Naive B cell (primary cell): ENCODE data around the gene ELOVL4. TPM values are rescaled to one million over a fixed set of nuclear protein-coding genes. Genes with fewer than 3 reads are reported as not detected.

ENCODE experiments used
- ATAC-seq, 2 donors: fragments of 150-1000 bp; cut with Tn5 transposase; 2 replicates each; pipeline ENCODE4 v1.10.0; 2021; ENCODE audit warnings: low read depth in 2 of 2, mild to moderate bottlenecking in 2 of 2, moderate library complexity in 2 of 2
- DNase-seq: peaks from one replicate; pipeline ENCODE4 v3.0.0; 2022
- H3K27ac Mint-ChIP-seq, 6 donors: one replicate each; pipeline ENCODE4 v1.8.0; 2020 to 2022; ENCODE audit warnings: mild to moderate bottlenecking in 6 of 6, mixed read lengths in 6 of 6, moderate library complexity in 5 of 6, inconsistent platforms in 2 of 6
- H3K27me3 Mint-ChIP-seq, 3 donors: one replicate each; pipeline ENCODE4 v1.8.0; 2021 to 2022; ENCODE audit warnings: mixed read lengths in 3 of 3, mild to moderate bottlenecking in 1 of 3
- H3K36me3 Mint-ChIP-seq, 2 donors: one replicate each; pipeline ENCODE4 v1.8.0; 2020 to 2022; ENCODE audit warnings: mixed read lengths in 2 of 2, inconsistent platforms in 1 of 2, mild to moderate bottlenecking in 1 of 2
- H3K4me1 Mint-ChIP-seq, 3 donors: one replicate each; pipeline ENCODE4 v1.8.0; 2020 to 2022; ENCODE audit warnings: mixed read lengths in 3 of 3, inconsistent platforms in 1 of 3, mild to moderate bottlenecking in 1 of 3, moderate library complexity in 1 of 3
- H3K4me3 Mint-ChIP-seq, 8 donors: one replicate each; pipeline ENCODE4 v1.8.0; 2020 to 2022; ENCODE audit warnings: mild to moderate bottlenecking in 8 of 8, mixed read lengths in 8 of 8, moderate library complexity in 8 of 8, inconsistent platforms in 2 of 8
- H3K9me3 Mint-ChIP-seq, 7 donors: one replicate each; pipeline ENCODE4 v1.8.0; 2020 to 2022; ENCODE audit warnings: mixed read lengths in 7 of 7, mild to moderate bottlenecking in 5 of 7, inconsistent platforms in 2 of 7, moderate library complexity in 1 of 7
- polyA plus RNA-seq, 6 donors: library from polyadenylated mRNA; unstranded; fragments of 300-500 nt; fragmentation: Illumina TruSeq; gene quantifications; one replicate each; pipeline ENCODE4 v1.2.3, GENCODE V29; 2021; ENCODE audit warnings: low read depth in 6 of 6

Gene ELOVL4
- polyA plus RNA-seq, 6 donors from 2014 or later = not detected

DNA sequence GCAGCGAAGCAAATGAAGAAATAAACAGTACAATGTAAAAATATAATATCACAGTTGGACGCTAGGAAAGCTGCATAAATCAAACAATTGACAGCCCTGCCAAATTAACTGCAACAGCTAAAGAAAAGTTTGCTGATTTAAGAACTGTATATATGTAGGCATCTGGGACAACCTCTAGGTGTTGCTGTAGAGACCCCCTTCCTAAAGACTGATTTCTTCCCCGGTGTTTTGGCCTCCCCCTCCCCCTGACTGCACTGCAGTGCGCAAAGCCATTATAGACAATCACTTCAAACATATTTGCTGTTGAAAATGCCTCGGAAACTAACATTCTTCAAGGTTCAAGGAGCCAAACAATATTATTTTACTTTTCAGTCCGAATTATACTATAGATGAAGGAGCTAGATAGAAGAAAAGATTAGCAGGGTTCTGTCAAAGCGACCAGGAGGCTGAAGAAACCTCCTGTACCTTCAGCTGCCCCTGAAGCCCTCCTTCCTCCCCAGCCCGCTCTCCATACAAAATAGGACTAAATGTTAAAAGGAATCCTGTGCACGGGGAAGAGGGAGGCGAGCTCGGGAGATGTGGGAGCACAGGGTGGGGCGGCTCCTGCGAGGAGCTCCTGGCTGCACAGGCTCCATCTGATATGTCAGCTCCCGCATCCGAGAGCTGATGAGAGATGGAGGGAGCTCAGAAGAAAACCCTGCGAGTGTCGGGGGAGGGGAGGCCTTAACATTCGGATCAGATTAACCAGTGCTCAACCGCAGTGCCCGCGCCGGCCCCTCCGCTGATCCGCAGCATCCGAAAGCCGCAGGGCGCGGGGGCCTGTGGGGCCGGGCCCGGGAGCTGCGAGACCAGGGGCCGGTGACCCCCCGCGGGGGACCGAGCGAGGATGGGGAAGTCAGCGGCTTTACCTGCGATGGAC is 822 bp downstream of the ELOVL4 start:
- Mint-ChIP-seq H3K36me3 (peaks cover 0 to 10% of the 10 kb centered on the region in 2 donors), H3K4me3 (peak overlapping the region; percentile 72 to 91 (median 87)), H3K9me3 (peaks cover 0 to 3% (median 0%) of the 10 kb centered on the region in 7 donors), H3K4me1 (peaks cover 11 to 18% (median 15%) of the 10 kb centered on the region in 3 donors), H3K27me3 (peaks cover 56 to 71% (median 66%) of the 10 kb centered on the region in 3 donors), H3K27ac (no peak overlapping the region)
- DNase-seq (no peak), ATAC-seq (peak; percentile 44 to 53)

DNA sequence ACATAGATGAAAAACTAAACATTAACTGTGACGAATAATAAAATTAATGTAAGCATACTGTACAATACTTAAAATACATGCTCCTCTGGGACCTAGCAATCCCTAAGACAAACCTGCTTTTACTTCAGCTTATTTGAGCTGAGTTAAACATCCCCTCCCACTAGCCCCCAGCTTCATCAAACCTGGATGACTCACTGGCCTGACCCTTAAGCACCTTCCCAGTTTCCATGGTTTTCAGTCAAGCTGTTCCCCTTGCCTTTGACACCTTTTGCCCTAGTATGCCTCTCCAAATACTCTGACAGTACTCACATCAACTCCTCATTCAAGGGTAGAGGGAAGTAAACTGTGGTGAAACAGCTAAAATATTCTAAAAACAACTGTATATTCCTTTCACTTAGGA is 4.2 kb downstream of the ELOVL4 start:
- H3K9me3 Mint-ChIP-seq = peaks cover 0 to 3% (median 0%) of the 10 kb centered on the region in 7 donors
- ATAC-seq (no peak), DNase-seq (no peak)
- H3K27me3 Mint-ChIP-seq = peaks cover 40 to 64% (median 49%) of the 10 kb centered on the region in 3 donors
- peaks cover 11 to 18% (median 15%) of the 10 kb centered on the region in 3 donors for H3K4me1 Mint-ChIP-seq
- no peak overlapping the region for H3K4me3 Mint-ChIP-seq
- H3K27ac Mint-ChIP-seq = no peak overlapping the region
- peaks cover 0 to 10% of the 10 kb centered on the region in 2 donors for H3K36me3 Mint-ChIP-seq

DNA sequence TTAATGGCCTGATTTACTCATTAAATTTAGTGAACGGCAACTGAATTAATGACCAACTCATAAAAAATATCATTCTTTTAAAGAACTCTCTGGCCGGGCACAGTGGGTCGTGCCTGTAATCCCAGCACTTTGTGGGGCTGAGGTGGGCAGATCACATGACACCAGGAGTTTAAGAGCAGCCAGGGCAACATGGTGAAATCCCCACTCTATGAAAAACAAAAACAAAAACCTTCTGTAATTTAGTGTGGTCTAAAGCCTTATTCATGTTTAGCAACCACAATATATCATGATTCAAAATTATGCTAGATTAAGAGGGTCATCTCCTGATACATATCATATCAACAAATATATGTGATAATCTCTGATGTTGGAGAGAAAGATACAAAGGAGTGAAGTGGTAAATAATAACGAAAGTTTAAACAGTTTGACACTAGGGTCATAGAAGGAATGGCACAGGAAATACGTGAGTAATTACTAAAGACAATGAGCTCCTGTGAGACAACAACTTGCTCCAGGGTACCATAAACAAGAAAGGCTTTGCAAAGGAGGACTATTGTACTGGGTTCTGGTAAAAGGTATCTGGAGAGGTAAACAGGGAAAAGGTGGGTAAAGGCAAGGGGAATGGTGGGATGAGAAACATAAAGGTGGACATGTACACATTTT is 5.7 kb downstream of the ELOVL4 start:
- ATAC-seq (no peak), DNase-seq (no peak)
- Mint-ChIP-seq H3K27ac (no peak overlapping the region), H3K9me3 (peaks cover 0 to 3% (median 0%) of the 10 kb centered on the region in 7 donors), H3K4me3 (no peak overlapping the region), H3K4me1 (peaks cover 5 to 11% (median 8%) of the 10 kb centered on the region in 3 donors), H3K27me3 (peaks cover 40 to 60% (median 42%) of the 10 kb centered on the region in 3 donors), H3K36me3 (peaks cover 0 to 6% of the 10 kb centered on the region in 2 donors)

DNA sequence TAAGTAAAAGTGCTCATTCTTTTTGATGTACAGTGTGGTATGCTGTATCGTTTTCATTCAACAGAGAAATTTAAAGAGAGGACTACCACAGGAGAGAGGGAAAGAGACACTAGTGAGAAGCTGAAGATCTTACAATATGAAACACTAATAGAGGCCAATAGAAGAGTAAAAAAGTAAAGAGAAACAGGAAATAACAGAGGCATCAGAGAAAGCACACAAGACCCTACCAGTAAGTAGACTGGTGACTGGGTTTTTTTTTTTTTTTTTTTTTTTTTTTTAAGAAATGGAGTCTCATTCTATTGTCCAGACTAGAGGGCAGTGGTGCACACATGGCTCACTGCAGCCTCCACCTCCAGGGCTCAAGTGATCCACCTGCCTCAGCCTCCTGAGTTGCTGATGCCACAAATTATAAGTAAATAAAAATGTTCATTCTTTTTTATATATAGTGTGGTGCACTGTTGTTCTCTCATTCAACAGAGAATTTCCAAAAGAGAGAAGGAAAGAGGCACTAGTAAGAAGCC is 18.8 kb downstream of the ELOVL4 start:
- H3K27ac Mint-ChIP-seq = no peak overlapping the region
- DNase-seq = no peak

DNA sequence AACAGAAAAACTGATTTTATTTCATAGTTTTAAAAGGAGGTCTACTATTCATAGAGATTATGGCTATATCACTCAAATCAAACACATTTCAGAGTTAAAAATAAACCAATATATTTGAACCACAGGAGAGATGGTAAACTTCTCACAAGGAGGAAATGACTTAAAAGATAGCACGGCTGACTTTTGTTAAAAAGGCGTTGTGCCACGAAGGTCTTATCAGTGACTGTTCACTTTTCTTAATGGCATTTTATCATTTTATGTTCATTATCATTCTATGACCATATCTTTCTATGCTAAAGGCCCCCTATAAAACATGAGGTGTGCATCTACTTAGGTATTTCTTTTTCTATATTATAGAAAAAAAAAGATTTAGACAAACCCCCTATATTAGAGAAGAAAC is 19.6 kb downstream of the ELOVL4 start:
- Mint-ChIP-seq H3K4me3 (no peak overlapping the region), H3K36me3 (no peaks in the 10 kb centered on the region), H3K27ac (no peak overlapping the region), H3K9me3 (peaks cover 0 to 5% (median 0%) of the 10 kb centered on the region in 7 donors), H3K4me1 (no peaks in the 10 kb centered on the region), H3K27me3 (peaks cover 14 to 24% (median 14%) of the 10 kb centered on the region in 3 donors)
- ATAC-seq (no peak), DNase-seq (no peak)

More for the DNA sequence above, 18.8 kb downstream of the ELOVL4 start:
- ATAC-seq = no peak
- Mint-ChIP-seq H3K27me3 (peaks cover 20 to 22% (median 21%) of the 10 kb centered on the region in 3 donors), H3K36me3 (no peaks in the 10 kb centered on the region), H3K4me1 (no peaks in the 10 kb centered on the region), H3K4me3 (no peak overlapping the region), H3K9me3 (peaks cover 0 to 5% (median 0%) of the 10 kb centered on the region in 7 donors)

DNA sequence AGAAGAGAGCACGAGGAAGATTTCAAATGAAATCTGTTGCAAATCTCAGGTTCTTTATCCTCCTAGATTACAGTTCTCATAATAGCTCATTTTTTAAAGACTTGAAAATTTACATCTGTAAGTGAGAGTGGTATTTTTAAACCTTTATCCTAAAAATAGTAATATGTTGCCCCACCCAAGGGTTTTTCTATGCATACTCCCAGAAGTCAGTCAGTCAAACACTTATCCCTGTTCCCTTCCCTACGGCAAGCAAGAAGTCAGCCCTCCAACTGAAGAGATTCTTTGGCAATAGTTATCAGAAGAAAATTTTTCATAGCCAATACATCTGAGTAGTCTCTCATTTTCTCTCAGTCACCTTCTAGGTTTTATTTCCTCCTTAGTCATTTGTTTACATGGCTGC is 24.1 kb downstream of the ELOVL4 start:
- H3K4me3 Mint-ChIP-seq = no peak overlapping the region
- no peak overlapping the region for H3K27ac Mint-ChIP-seq
- no peaks in the 10 kb centered on the region for H3K36me3 Mint-ChIP-seq
- H3K4me1 Mint-ChIP-seq = no peaks in the 10 kb centered on the region
- no peak for ATAC-seq
- DNase-seq = no peak
- peaks cover 8 to 18% (median 9%) of the 10 kb centered on the region in 3 donors for H3K27me3 Mint-ChIP-seq
- H3K9me3 Mint-ChIP-seq = peaks cover 0 to under 1% (median 0%) of the 10 kb centered on the region in 7 donors

DNA sequence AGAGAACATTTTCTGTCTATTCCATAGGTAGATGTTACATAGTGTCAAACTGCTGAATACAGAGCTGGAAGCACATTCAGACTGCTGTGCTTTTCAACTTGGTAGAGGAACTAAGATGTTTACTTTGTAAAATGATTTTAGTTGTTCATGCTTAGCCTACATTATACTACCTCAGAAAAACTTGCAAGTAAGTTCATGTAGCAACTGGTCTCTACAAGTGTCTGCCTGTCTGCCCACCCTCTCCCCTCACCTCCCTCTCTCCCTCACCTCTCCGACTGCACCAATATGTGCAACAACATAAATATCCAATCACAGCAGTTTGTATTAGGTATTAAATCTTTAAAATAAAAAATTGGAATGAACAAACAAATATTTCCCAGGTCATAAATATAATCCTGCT is 25.3 kb downstream of the ELOVL4 start:
- Mint-ChIP-seq H3K4me3 (no peak overlapping the region), H3K27me3 (peaks cover 5 to 19% (median 10%) of the 10 kb centered on the region in 3 donors), H3K36me3 (no peaks in the 10 kb centered on the region), H3K4me1 (no peaks in the 10 kb centered on the region), H3K27ac (no peak overlapping the region), H3K9me3 (peaks cover 0 to 3% (median 0%) of the 10 kb centered on the region in 7 donors)
- no peak for ATAC-seq
- DNase-seq = no peak

DNA sequence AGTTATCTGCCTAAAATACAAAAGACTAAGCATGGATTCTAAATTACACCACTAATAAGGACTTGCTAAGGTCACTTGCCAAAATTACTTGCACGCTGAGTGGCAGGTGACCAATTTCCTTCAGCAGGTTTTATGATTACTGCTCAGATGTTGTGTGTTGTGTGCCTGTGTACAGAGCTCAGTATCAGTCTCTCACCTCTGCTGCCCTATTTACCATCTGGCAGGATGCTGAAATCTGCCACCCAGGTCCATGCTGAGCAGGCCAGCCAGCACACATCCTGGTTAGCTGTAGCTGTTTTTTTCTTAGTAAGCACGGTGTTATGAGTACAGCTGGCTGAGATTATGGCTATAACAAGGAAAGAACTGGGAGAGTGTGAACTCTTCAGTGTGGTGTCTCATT is 34.0 kb downstream of the ELOVL4 start:
- Mint-ChIP-seq H3K9me3 (peaks cover 0 to 3% (median 0%) of the 10 kb centered on the region in 7 donors), H3K27me3 (peaks cover 5 to 24% (median 11%) of the 10 kb centered on the region in 3 donors), H3K4me1 (no peaks in the 10 kb centered on the region), H3K27ac (no peak overlapping the region), H3K4me3 (no peak overlapping the region), H3K36me3 (no peaks in the 10 kb centered on the region)
- no peak for DNase-seq
- no peak for ATAC-seq

DNA sequence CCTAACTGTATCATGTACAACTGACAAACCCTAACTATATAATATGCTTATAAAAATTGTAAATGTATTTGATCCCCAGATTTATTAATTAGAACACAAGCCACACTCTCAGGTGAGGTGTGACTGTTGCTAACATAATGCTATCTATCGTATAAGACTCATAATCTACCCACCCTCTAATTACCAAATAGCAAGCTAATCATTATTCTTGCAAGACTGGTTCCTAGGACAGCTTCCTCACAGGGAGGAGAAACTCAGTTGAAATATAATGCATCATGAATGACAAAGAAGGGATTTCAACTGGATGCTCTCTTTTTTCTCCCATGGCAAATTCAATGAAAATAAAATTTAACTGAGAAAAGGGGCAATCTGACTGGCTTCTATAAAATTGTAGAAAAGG is 35.4 kb downstream of the ELOVL4 start:
- peaks cover 0 to under 1% (median 0%) of the 10 kb centered on the region in 7 donors for H3K9me3 Mint-ChIP-seq

DNA sequence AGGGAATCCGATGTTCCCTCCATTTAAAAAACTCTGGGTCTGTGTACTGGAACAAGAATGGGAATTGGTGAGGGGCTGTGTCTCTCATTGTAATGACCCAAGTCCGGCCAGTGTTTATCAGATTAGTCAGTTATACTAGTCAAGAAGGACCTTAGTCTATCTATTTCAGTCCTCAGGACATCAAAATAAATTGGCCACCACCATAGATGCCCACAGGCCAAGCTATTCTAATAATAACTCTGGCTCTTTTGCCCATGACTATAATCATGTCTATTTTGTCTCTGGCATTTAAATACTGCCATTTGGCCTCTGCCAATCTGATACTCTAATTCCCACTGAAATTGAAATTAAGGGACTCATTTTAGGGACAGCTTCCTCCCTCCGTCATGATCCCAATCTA is 37.8 kb downstream of the ELOVL4 start:
- Mint-ChIP-seq H3K4me3 (no peak overlapping the region), H3K27ac (no peak overlapping the region), H3K9me3 (no peaks in the 10 kb centered on the region), H3K36me3 (no peaks in the 10 kb centered on the region), H3K27me3 (peaks cover 0 to 24% (median 0%) of the 10 kb centered on the region in 3 donors), H3K4me1 (no peaks in the 10 kb centered on the region)
- DNase-seq = no peak
- ATAC-seq = no peak

More for the DNA sequence above, 35.4 kb downstream of the ELOVL4 start:
- H3K36me3 Mint-ChIP-seq = no peaks in the 10 kb centered on the region
- DNase-seq (no peak), ATAC-seq (no peak)
- no peak overlapping the region for H3K4me3 Mint-ChIP-seq
- peaks cover 5 to 21% (median 7%) of the 10 kb centered on the region in 3 donors for H3K27me3 Mint-ChIP-seq
- H3K27ac Mint-ChIP-seq = no peak overlapping the region
- no peaks in the 10 kb centered on the region for H3K4me1 Mint-ChIP-seq

DNA sequence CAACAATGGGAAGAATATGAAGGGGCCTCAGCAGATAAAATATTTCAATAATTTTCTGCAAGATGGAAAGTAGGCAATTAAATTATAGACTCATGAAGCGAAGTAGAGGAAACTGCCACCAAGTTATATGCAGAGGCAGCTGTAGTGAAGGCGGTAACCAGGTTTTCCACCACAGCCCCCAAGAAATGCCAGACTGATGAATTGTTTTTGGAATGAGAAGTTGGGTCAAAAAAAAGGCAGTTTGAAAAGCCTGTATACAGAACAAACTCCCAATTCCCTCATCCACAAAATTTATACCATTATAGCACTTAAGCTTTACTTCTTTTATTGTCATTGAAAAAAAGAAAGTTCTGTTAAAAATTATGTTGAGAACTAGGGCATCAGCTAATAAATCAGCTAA is 45.3 kb downstream of the ELOVL4 start:
- DNase-seq = no peak
- Mint-ChIP-seq H3K27me3 (peaks cover 0 to 10% (median 0%) of the 10 kb centered on the region in 3 donors), H3K4me3 (no peak overlapping the region), H3K36me3 (no peaks in the 10 kb centered on the region), H3K9me3 (no peaks in the 10 kb centered on the region), H3K27ac (no peak overlapping the region), H3K4me1 (no peaks in the 10 kb centered on the region)
- no peak for ATAC-seq

DNA sequence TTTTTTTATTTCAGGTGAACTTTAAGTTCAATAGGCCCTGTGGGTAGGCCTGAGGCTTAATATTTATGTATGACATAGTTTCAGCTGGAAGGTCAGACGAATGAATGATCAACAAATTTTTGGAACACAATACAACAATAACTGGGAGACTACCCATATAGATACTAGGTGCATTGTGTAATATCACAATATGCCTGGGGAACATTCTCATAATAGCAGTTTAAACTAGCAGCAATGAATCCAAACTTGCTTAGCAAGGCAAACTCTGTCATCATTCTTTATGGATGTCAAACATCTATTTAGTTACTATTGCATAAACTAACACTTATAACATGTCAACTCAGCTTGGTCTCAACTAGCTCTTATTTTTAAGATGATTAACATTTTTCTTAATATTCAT is 49.3 kb downstream of the ELOVL4 start:
- no peak for ATAC-seq
- Mint-ChIP-seq H3K27ac (no peak overlapping the region), H3K27me3 (no peaks in the 10 kb centered on the region), H3K36me3 (no peaks in the 10 kb centered on the region), H3K9me3 (peaks cover 0 to 6% (median 0%) of the 10 kb centered on the region in 7 donors), H3K4me1 (no peaks in the 10 kb centered on the region), H3K4me3 (no peak overlapping the region)
- no peak for DNase-seq

DNA sequence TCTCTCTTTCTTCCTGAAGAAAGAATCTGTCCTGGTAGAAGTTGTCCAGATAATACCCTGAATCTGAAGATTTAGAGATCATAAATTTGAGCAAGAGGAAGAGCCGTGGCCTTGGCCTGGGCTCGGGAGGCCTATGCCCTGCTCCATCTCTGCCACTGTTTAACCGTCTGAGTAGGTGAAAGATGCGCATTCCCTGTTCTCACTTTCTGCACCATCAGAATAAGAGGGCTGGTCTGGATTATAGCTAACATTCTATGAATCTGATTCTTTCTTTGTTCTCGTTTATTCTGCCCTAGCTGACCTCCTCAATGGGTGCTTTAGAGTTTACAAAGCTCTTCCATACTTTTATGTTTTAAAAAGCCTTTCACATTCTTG is 51.3 kb downstream of the ELOVL4 start:
- no peaks in the 10 kb centered on the region for H3K36me3 Mint-ChIP-seq
- peaks cover 0 to 22% (median 14%) of the 10 kb centered on the region in 7 donors for H3K9me3 Mint-ChIP-seq
- H3K4me3 Mint-ChIP-seq = no peak overlapping the region
- DNase-seq (no peak), ATAC-seq (no peak)
- H3K27me3 Mint-ChIP-seq = no peaks in the 10 kb centered on the region
- peak overlapping the region in 1 of 6 donors; percentile 16 for H3K27ac Mint-ChIP-seq
- H3K4me1 Mint-ChIP-seq = no peaks in the 10 kb centered on the region
